LHCN-M2 (cell line): ENCODE data around the gene NR4A3. TPM values are rescaled to one million over a fixed set of nuclear protein-coding genes. Genes with fewer than 3 reads are reported as not detected.
"Not testable (repeated sequence)": the region's sequence is repeated elsewhere in the genome, so short reads cannot be mapped to it uniquely, and the experiment has no call there.

ENCODE experiments used
- DNase-seq: peaks from one replicate; pipeline ENCODE4 v3.0.0-alpha.2; 2012; ENCODE audit warnings: low read depth
- polyA plus RNA-seq: library from polyadenylated mRNA; unstranded; fragments of >200 nt; gene quantifications from one replicate; pipeline ENCODE4 v1.2.1, GENCODE V29; 2012; ENCODE audit warnings: missing spikeins
- total RNA-seq: library from RNA; depleted of rRNA; stranded (reverse); fragments of >200 nt; gene quantifications from 2 replicates; pipeline ENCODE4 v1.2.3, GENCODE V29; 2014; rRNA removed

The NR4A3 gene
- total RNA-seq = 0.06 and 0.19 TPM in 2 replicates
- polyA plus RNA-seq = 0.07 TPM

- peak; percentile 96 for DNase-seq
Measured at GRCh38 chr9:99821396-99822108, at the start of gene NR4A3. TSS of gene NR4A3 (plus strand) at chr9:99821885. CDS start at chr9:99828043, 6,158 bp downstream.

GRCh38 chr9:99773468-99774138 is 48.1 kb upstream of the NR4A3 start:
- no peak for DNase-seq

GRCh38 chr9:99778308-99778707 is 43.4 kb upstream of the NR4A3 start:
- DNase-seq = peak; percentile 74

- no peak for DNase-seq
Measured at GRCh38 chr9:99778836-99779235, 42.8 kb upstream of the NR4A3 start.

- no peak for DNase-seq
Measured at GRCh38 chr9:99779277-99779676, 42.4 kb upstream of the NR4A3 start.

GRCh38 chr9:99782349-99782748 is 39.3 kb upstream of the NR4A3 start:
- DNase-seq = not testable (repeated sequence)

- no peak for DNase-seq
Measured at GRCh38 chr9:99782962-99783718, 38.5 kb upstream of the NR4A3 start.

- DNase-seq = no peak
Measured at GRCh38 chr9:99783799-99784198, 37.9 kb upstream of the NR4A3 start.

- DNase-seq = no peak
Measured at GRCh38 chr9:99785010-99785590, 36.6 kb upstream of the NR4A3 start.

GRCh38 chr9:99787556-99787955 is 34.1 kb upstream of the NR4A3 start:
- no peak for DNase-seq

GRCh38 chr9:99793528-99793927 is 28.2 kb upstream of the NR4A3 start:
- no peak for DNase-seq

GRCh38 chr9:99796231-99796630 is 25.5 kb upstream of the NR4A3 start:
- DNase-seq = no peak

GRCh38 chr9:99801775-99802174 is 19.9 kb upstream of the NR4A3 start:
- no peak for DNase-seq

GRCh38 chr9:99803694-99804093 is 18.0 kb upstream of the NR4A3 start:
- no peak for DNase-seq

GRCh38 chr9:99807276-99807852 is 14.3 kb upstream of the NR4A3 start:
- DNase-seq = peak; percentile 53

GRCh38 chr9:99807956-99808355 is 13.7 kb upstream of the NR4A3 start:
- no peak for DNase-seq

- DNase-seq = no peak
Measured at GRCh38 chr9:99808454-99808853, 13.2 kb upstream of the NR4A3 start.

- peak; percentile 6 for DNase-seq
Measured at GRCh38 chr9:99809586-99810319, 11.9 kb upstream of the NR4A3 start.

GRCh38 chr9:99811172-99811571 is 10.5 kb upstream of the NR4A3 start:
- no peak for DNase-seq

GRCh38 chr9:99811598-99812383 is 9.9 kb upstream of the NR4A3 start:
- no peak for DNase-seq
